Measurements from ENCODE around the gene LPO.

LPO gene

GRCh38 chr17:58264407-58265103, 26.2 kb downstream of the LPO start:
- no peak for DNase-seq

GRCh38 chr17:58265271-58265670, 26.9 kb downstream of the LPO start:
- DNase-seq: no peak

DNA sequence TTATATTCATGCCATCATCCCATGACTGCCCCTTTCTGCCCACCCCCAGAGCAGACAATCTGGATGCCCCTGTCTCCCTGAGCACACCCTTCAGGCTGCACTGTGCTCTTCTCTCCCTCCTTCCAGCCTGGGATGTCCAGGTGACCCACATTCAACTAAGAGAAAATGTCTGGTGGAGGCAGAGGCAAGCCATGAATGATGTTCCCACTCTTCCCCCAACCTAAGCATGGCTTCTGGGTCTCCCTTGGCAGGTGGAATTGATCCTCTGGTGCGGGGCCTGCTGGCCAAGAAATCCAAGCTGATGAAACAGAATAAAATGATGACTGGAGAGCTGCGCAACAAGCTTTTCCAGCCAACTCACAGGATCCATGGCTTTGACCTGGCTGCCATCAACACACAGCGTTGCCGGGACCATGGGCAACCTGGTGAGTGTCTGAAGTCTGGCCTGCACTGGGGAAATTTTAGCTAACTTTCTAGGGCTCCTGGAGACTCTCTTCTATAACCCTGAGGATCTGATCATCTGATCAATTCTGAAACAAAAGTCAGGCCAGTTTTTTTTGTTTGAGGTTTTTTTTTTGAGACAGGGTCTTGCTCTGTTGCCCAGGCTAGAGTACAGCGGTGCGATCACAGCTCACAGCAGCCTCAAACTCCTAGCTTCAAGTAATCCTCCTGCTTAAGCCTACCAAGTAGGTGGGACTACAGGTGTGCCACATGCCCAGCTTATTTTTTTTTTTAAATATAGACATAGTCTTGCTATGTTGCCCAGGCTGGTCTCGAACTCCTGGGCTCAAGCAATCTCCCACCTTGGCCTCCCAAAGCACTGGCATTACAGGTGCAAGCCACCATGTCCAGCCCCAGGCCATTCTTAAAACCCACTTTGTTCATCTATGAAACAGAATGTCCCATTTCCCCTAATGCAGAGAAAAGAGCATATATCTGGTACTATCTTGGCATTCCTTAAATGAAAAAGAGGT, 27.8 kb downstream of the LPO start:
- DNase-seq: no peak

GRCh38 chr17:58267347-58268324, 29.3 kb downstream of the LPO start:
- DNase-seq: no peak

GRCh38 chr17:58268326-58268725, 29.9 kb downstream of the LPO start:
- DNase-seq: no peak

DNA sequence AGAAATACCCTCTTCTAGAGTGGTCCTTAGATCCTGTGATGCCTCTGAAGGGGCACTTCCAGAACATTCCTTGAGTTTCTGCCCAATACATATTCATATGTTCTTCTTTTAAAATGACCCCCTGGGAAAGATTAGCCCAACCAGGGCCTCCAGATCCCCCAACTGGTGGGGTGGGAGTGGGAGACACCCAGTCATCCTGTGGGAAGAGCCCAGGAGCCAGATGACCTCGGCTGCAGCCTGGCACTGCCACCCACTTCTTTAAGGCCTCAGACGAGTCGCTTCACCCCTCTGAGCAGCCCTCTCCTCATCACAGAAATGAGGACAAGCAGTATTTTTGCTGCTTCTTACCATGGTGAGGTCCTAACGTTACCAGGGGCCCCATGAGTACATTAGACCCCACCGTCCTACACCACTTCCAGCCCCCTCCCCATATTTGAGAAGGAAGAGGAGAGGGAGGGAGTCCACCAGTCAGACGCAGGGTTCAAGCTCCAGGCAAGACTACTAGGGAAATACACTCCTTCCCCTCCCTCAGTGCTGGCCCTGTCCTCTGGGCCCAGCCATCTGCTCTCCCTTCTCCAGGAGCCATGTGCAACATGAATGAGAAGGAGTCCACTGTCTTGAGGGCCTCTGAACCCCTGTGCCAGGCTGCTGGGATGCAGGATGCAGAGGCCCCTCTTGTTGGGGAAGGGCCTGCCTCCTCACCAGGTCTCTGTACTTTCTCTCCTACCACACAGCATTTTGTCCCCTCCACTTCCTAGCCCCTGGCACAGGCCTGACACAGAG, 30.6 kb downstream of the LPO start:
- DNase-seq: no peak

DNA sequence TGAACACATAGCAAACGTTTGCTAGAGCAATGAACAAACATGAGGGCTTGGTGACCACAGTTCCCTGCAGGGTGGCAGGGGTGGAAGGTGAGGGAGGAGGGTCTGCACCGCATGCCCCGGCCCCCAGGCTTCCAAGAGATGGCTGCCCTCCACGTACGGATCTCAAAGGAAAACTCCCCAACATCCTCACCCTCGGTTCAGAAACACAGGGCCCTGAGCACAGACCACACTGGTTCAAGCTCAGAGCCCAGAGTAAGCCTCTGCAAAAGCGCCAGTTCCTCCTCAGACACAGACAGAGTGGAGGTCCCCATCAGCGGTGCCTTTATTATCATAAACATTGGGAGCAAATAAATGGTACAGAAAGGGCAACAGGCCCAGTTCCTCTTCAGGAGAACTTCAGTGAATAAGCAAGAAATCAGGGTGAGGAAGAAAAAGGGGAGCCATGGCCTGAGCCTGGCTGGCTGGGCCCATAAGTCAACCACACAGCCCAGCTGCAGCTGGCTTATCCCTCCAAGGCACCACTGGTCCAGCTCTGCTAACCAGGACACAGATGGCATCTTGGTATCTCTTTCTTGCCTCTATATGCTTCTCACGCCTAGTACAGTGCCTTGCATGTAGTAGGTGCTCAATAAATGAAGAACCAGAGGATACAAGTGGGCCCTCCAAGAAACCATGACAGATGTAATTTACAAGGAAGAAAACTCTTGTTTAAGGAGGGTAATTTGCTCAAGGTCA, 31.3 kb downstream of the LPO start:
- no peak for DNase-seq

- no peak for DNase-seq
Measured at GRCh38 chr17:58270476-58271215, 32.3 kb downstream of the LPO start.

- DNase-seq: no peak
Measured at GRCh38 chr17:58271216-58271931, 33.0 kb downstream of the LPO start.

DNA sequence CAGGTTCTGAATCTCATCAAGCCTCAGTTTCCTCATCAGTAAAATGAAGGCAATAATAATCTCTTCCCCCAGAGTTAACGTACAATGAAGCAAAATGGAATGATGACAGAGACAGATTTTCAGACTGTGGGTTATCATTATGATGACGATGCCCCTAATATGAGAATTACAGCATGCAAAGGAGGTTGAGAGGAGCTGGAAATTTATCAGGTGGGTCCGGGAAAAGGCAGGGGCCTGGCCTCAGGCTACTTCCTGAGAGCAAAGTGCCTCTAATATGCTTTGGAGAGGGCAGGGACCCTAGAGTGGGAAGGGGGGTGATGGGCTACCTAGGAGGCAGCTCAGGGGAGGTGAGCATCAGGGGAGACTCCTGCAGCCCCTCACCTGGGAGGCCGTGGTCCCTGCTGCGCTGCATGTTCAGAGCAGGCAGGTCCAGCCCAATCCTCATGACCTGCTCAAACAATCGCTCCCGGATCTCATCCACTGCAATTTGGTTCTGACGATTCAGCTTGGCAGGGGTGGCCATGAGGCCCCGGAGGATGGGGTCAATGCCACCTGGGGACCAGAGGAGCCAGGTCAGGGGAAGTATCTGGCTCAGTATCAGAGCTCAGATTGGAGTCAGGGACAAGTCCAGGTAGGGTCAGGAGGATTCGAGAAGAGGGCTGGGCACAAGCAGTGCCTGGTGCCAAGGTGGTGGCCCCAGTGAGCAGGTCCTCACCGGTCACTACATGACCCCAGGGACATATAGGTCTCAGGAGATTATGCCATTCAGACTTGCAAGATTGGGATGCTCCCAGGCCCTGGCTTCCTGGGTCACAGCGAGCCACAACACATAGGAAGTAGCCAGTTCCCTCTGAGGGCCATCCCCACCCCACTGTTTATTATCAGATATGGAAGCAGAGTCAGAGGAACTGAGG, 34.2 kb downstream of the LPO start:
- DNase-seq: no peak

DNA sequence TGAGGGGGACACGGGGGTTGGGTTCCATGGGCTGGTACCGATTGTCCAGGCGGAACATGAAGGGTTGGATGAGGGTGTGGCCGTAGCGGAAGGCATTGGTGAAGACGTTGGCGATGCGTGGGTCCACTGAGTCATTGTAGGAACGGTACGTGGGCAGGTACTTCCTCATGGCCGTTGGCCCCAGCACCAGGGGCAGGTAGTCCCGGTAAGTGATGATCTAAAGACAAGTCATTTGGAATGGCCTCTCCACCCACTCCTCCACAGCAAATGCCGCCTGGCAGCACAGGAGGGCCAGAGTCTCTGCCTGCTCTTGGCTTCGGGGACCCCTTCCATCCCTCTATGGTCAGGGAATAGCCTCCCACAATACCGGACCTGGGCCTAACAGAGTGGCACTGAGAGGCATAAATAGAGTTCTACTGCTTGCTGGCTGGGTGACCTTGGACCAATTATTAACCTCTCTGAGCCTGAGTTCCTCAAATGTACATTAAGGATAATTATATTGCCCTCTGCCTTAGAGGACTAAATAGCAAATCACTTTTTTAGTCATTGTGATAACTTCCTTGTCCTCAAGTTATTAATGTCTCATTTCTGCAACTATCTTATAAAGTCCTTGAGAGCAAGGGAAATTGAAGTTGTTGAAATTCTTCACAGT, 35.2 kb downstream of the LPO start:
- no peak for DNase-seq

DNA sequence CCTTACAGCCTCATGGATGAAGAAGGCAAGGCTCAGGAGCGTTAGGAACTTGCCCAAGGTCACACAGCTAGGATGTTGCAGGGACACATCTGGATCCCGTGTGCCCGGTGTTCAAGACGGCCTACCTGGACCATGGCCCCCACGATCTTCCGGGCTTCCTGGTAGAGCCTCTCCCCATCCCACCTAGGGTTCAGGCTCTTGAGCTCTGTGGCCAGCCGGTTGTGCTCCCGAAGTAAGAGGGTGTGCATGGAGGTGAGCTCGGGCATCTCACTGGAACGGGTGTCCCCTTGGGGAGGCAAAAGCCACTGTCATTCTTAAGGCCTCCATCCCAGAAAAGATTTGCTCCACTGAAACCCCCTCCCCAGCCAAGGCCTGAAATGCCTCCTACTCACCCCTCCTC, 37.0 kb downstream of the LPO start:
- no peak for DNase-seq

DNA sequence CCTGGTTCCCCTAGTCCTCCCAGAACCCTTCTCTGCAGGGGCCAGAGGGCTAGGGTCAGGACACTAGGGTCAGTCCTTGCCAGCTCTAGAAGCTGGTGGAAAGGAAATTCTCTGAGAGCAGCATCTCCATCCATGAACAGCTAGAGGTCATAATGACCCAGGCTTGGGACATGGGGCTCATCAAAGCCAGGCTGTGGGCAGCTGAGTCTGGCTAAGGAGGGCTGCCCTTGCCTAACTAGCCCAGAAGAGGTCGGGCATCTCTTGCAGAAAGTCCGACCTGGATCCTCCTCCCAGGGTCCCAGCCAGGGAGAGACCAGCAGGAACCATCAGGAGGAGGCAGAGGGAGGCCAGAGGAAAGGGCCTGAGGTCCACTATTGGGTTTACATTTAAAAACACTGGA, 38.0 kb downstream of the LPO start:
- no peak for DNase-seq

GRCh38 chr17:58277107-58277801, 38.9 kb downstream of the LPO start:
- no peak for DNase-seq

DNA sequence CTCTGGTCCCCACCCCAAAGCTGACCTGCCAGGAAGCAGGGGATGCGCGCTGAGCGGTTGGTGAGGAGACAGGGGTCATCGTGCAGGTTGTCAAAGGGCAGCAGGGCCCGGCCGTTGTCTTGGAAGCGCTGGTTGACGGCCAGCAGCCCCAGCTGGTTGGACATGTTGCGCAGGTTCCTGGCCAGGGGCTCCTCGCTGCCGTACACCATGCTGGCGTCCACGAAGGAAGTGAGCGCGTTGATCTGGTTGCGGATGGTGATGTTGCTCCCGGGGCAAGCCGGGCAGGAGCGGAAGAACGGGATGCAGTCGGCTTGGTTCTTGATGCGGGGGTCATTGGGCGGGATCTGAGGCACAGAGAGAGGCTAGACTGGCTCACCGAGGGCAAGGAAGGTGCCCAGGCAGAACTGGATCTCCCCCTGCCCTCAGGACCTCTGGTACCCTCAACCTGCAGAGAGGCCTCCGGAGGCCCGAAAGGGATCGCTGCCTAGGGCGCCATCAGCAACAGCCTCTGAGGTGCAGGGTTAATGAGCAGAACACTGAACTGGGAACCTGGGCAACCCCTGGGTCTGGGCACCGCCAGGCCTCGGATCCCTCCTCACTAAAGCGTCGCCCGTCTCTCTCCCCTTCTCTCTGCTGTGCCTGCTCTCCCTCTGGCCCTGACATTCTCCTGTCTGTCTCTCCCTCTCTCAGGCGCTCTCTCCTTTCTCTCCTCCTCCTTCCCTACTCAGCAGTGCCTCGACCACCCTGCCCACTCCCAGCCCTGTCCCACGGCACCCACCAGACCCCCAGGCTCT, 39.6 kb downstream of the LPO start:
- DNase-seq: no peak

DNA sequence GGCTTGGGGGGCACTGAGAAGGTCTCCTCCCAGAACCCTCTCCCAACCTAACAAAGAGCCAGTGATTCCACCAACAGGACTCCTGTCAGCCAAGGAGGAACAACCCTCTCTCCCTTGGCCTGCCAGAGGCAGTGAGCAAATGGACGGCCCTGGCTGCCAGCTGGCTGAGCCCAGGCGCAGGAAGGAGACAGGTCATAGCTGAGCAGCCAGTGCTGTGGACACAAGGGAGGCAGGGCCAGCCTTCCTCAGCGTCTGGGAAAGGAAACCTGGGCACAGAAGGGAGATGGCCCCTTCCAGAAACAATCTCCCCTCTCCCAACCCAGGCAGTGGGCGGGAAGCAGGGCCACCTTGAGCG, 40.3 kb downstream of the LPO start:
- DNase-seq: no peak

All from stimulated activated CD4-positive, alpha-beta T cell treated with anti-CD3 and anti-CD28 coated beads, Interleukin-2, amount 100 ng/mL, for 48 hours (primary cell).